ENCODE results near the gene RXRB.

Gene RXRB

GRCh38 chr6:33171880-33172687, 28.4 kb downstream of the RXRB start:
- no peak overlapping the region for H3K27ac ChIP-seq (ENCODE audit: low read depth, low read length, poor library complexity, severe bottlenecking)
- no peak overlapping the region for H3K4me2 ChIP-seq (ENCODE audit: low read length)
- no peaks in the 10 kb centered on the region for H3K36me3 ChIP-seq (ENCODE audit: insufficient read depth, low read length)
- 0 out of 2 replicates have a peak, but pooled peaks cover 7% of the 10 kb centered on the region for H3K27me3 ChIP-seq (ENCODE audit: insufficient read depth, low read length)
- no peaks in the 10 kb centered on the region for H3F3A ChIP-seq (ENCODE audit: insufficient read depth, low read length)
- no peaks in the 10 kb centered on the region for H4K20me1 ChIP-seq (ENCODE audit: insufficient read depth, low read length)
- TF ChIP-seq EZH2 (IDR thresholded peaks at IDR 0.05; ENCODE audit: borderline replicate concordance, low read length) (no peak), CTCF (IDR thresholded peaks at IDR 0.05; ENCODE audit: low read length) (no peak)
- no peaks in the 10 kb centered on the region for H3K79me2 ChIP-seq (ENCODE audit: insufficient read depth, low read length)
- no peaks in the 10 kb centered on the region for H3K9me3 ChIP-seq (ENCODE audit: low read length)
- no peak overlapping the region for H2AFZ ChIP-seq (ENCODE audit: low read length)
- no peak overlapping the region for H3K4me3 ChIP-seq (ENCODE audit: low read depth, low read length, poor library complexity, severe bottlenecking)
- no peaks in the 10 kb centered on the region for H3K4me1 ChIP-seq (ENCODE audit: insufficient read depth, low read length, severe bottlenecking)
- no peaks in the 10 kb centered on the region for H3K9me2 ChIP-seq (ENCODE audit: low read depth, low read length)
- no peak overlapping the region for H3K9ac ChIP-seq (ENCODE audit: low read length)

GRCh38 chr6:33171016-33171879, 29.2 kb downstream of the RXRB start:
- TF ChIP-seq EZH2 (IDR thresholded peaks at IDR 0.05; ENCODE audit: borderline replicate concordance, low read length) (no peak), CTCF (IDR thresholded peaks at IDR 0.05; ENCODE audit: low read length) (no peak)
- 0 out of 2 replicates have a peak, but pooled peaks cover 7% of the 10 kb centered on the region for H3K27me3 ChIP-seq (ENCODE audit: insufficient read depth, low read length)
- H3K9me2 ChIP-seq (ENCODE audit: low read depth, low read length): no peaks in the 10 kb centered on the region
- H3K4me2 ChIP-seq (ENCODE audit: low read length): no peak overlapping the region
- H3K9me3 ChIP-seq (ENCODE audit: low read length): no peaks in the 10 kb centered on the region
- H3K4me1 ChIP-seq (ENCODE audit: insufficient read depth, low read length, severe bottlenecking): no peaks in the 10 kb centered on the region
- no peaks in the 10 kb centered on the region for H3F3A ChIP-seq (ENCODE audit: insufficient read depth, low read length)
- no peak overlapping the region for H3K9ac ChIP-seq (ENCODE audit: low read length)
- H3K4me3 ChIP-seq (ENCODE audit: low read depth, low read length, poor library complexity, severe bottlenecking): no peak overlapping the region
- no peaks in the 10 kb centered on the region for H4K20me1 ChIP-seq (ENCODE audit: insufficient read depth, low read length)
- H2AFZ ChIP-seq (ENCODE audit: low read length): no peak overlapping the region
- H3K36me3 ChIP-seq (ENCODE audit: insufficient read depth, low read length): no peaks in the 10 kb centered on the region
- H3K27ac ChIP-seq (ENCODE audit: low read depth, low read length, poor library complexity, severe bottlenecking): no peak overlapping the region
- no peaks in the 10 kb centered on the region for H3K79me2 ChIP-seq (ENCODE audit: insufficient read depth, low read length)

GRCh38 chr6:33170176-33171015, 30.1 kb downstream of the RXRB start:
- H3K27me3 ChIP-seq (ENCODE audit: insufficient read depth, low read length): 0 out of 2 replicates have a peak, but pooled peaks cover 4% of the 10 kb centered on the region
- H3F3A ChIP-seq (ENCODE audit: insufficient read depth, low read length): no peaks in the 10 kb centered on the region
- no peaks in the 10 kb centered on the region for H3K79me2 ChIP-seq (ENCODE audit: insufficient read depth, low read length)
- H3K4me2 ChIP-seq (ENCODE audit: low read length): no peak overlapping the region
- no peaks in the 10 kb centered on the region for H3K36me3 ChIP-seq (ENCODE audit: insufficient read depth, low read length)
- H3K9ac ChIP-seq (ENCODE audit: low read length): no peak overlapping the region
- H3K9me2 ChIP-seq (ENCODE audit: low read depth, low read length): no peaks in the 10 kb centered on the region
- no peak overlapping the region for H2AFZ ChIP-seq (ENCODE audit: low read length)
- H3K9me3 ChIP-seq (ENCODE audit: low read length): no peaks in the 10 kb centered on the region
- no peaks in the 10 kb centered on the region for H4K20me1 ChIP-seq (ENCODE audit: insufficient read depth, low read length)
- no peak overlapping the region for H3K4me3 ChIP-seq (ENCODE audit: low read depth, low read length, poor library complexity, severe bottlenecking)
- no peak for TF ChIP-seq CTCF (IDR thresholded peaks at IDR 0.05; ENCODE audit: low read length)
- no peak for TF ChIP-seq EZH2 (IDR thresholded peaks at IDR 0.05; ENCODE audit: borderline replicate concordance, low read length)
- H3K27ac ChIP-seq (ENCODE audit: low read depth, low read length, poor library complexity, severe bottlenecking): no peak overlapping the region
- no peaks in the 10 kb centered on the region for H3K4me1 ChIP-seq (ENCODE audit: insufficient read depth, low read length, severe bottlenecking)
